Measurements from ENCODE around the gene ELOVL1.

Gene ELOVL1

GRCh38 chr1:43334453-43335205 lies 33.2 kb downstream of the ELOVL1 start:
- no peak overlapping the region for H3K27ac ChIP-seq (replicated peaks)
- no peak overlapping the region for H3K4me3 ChIP-seq (replicated peaks; ENCODE audit: insufficient read depth, low read length)
- TF ChIP-seq CTCF (IDR thresholded peaks at IDR 0.05; ENCODE audit: insufficient read depth, low read length) (no peak), REST (IDR thresholded peaks at IDR 0.05; ENCODE audit: insufficient replicate concordance, low read depth) (no peak), GABPA (IDR thresholded peaks at IDR 0.05; ENCODE audit: low read depth) (no peak), POLR2AphosphoS5 (IDR thresholded peaks at IDR 0.05; ENCODE audit: low read depth) (no peak), SPI1 (IDR thresholded peaks at IDR 0.05; ENCODE audit: borderline replicate concordance, low read depth) (no peak)
- no peaks in the 10 kb centered on the region for H3K27me3 ChIP-seq (ENCODE audit: insufficient read depth, poor library complexity, severe bottlenecking)
- DNase-seq (ENCODE audit: low read depth in 1 of 2, low spot score in 1 of 2) = no peak

GRCh38 chr1:43331688-43332087 lies 36.1 kb downstream of the ELOVL1 start:
- TF ChIP-seq CTCF (IDR thresholded peaks at IDR 0.05; ENCODE audit: insufficient read depth, low read length) = no peak
- TF ChIP-seq POLR2AphosphoS5 (IDR thresholded peaks at IDR 0.05; ENCODE audit: low read depth) = no peak
- no peak for TF ChIP-seq SPI1 (IDR thresholded peaks at IDR 0.05; ENCODE audit: borderline replicate concordance, low read depth)
- no peak for TF ChIP-seq GABPA (IDR thresholded peaks at IDR 0.05; ENCODE audit: low read depth)
- TF ChIP-seq REST (IDR thresholded peaks at IDR 0.05; ENCODE audit: insufficient replicate concordance, low read depth) = no peak
- DNase-seq (ENCODE audit: low read depth in 1 of 2, low spot score in 1 of 2) = no peak
- no peak overlapping the region for H3K4me3 ChIP-seq (replicated peaks; ENCODE audit: insufficient read depth, low read length)
- H3K27ac ChIP-seq (replicated peaks) = no peak overlapping the region
- H3K27me3 ChIP-seq (ENCODE audit: insufficient read depth, poor library complexity, severe bottlenecking) = no peaks in the 10 kb centered on the region

GRCh38 chr1:43329995-43330751 lies 37.6 kb downstream of the ELOVL1 start:
- Histone ChIP-seq H3K27ac (replicated peaks) (0 out of 2 replicates have a peak overlapping the region, but pooled peaks have one; percentile 10), H3K27me3 (ENCODE audit: insufficient read depth, poor library complexity, severe bottlenecking) (no peaks in the 10 kb centered on the region), H3K4me3 (replicated peaks; ENCODE audit: insufficient read depth, low read length) (no peak overlapping the region)
- TF ChIP-seq SPI1 (IDR thresholded peaks at IDR 0.05; ENCODE audit: borderline replicate concordance, low read depth) (0 out of 2 replicates have a peak, but pooled peaks have one; percentile 9), GABPA (IDR thresholded peaks at IDR 0.05; ENCODE audit: low read depth) (no peak)
- peak; percentile 36 to 76 for DNase-seq (ENCODE audit: low read depth in 1 of 2, low spot score in 1 of 2)

GRCh38 chr1:43327549-43328292 lies 40.1 kb downstream of the ELOVL1 start:
- TF ChIP-seq CTCF (IDR thresholded peaks at IDR 0.05; ENCODE audit: insufficient read depth, low read length) = no peak
- no peak for TF ChIP-seq REST (IDR thresholded peaks at IDR 0.05; ENCODE audit: insufficient replicate concordance, low read depth)
- TF ChIP-seq POLR2AphosphoS5 (IDR thresholded peaks at IDR 0.05; ENCODE audit: low read depth) = no peak
- TF ChIP-seq SPI1 (IDR thresholded peaks at IDR 0.05; ENCODE audit: borderline replicate concordance, low read depth) = no peak
- no peak for TF ChIP-seq GABPA (IDR thresholded peaks at IDR 0.05; ENCODE audit: low read depth)
- no peak for DNase-seq (ENCODE audit: low read depth in 1 of 2, low spot score in 1 of 2)
- no peaks in the 10 kb centered on the region for H3K27me3 ChIP-seq (ENCODE audit: insufficient read depth, poor library complexity, severe bottlenecking)
- H3K4me3 ChIP-seq (replicated peaks; ENCODE audit: insufficient read depth, low read length) = no peak overlapping the region
- no peak overlapping the region for H3K27ac ChIP-seq (replicated peaks)
